LNCaP clone FGC (cell line): ENCODE results near the gene TGM6.

ENCODE experiments used
- DNase-seq: peaks from one replicate; pipeline ENCODE4 v3.0.0-alpha.2; 2011; ENCODE audit warnings: low read depth
- H3K4me3 ChIP-seq: 2 replicates; pipeline ENCODE4 v1.5.1; 2011; ENCODE audit warnings: mild to moderate bottlenecking, low read depth, low read length, control low read depth
- TF ChIP-seq, protein P1 (sequence below): IDR thresholded peaks from 2 replicates; pipeline ENCODE4 v1.5.1; 2012; ENCODE audit warnings: mild to moderate bottlenecking; ENCODE audit not compliant: control insufficient read depth, insufficient read depth; ENCODE audit errors: extremely low read depth

The TGM6 gene

DNA sequence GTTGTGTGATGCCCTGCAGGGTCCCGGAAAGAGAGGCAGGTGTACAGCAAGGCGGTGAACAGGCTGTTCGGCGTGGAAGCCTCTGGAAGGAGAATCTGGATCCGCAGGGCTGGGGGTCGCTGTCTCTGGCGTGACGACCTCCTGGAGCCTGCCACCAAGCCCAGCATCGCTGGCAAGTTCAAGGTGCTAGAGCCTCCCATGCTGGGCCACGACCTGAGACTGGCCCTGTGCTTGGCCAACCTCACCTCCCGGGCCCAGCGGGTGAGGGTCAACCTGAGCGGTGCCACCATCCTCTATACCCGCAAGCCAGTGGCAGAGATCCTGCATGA, 36.5 kb downstream of the TGM6 start:
- no peak overlapping the region for H3K4me3 ChIP-seq
- TF ChIP-seq, protein P1, sequence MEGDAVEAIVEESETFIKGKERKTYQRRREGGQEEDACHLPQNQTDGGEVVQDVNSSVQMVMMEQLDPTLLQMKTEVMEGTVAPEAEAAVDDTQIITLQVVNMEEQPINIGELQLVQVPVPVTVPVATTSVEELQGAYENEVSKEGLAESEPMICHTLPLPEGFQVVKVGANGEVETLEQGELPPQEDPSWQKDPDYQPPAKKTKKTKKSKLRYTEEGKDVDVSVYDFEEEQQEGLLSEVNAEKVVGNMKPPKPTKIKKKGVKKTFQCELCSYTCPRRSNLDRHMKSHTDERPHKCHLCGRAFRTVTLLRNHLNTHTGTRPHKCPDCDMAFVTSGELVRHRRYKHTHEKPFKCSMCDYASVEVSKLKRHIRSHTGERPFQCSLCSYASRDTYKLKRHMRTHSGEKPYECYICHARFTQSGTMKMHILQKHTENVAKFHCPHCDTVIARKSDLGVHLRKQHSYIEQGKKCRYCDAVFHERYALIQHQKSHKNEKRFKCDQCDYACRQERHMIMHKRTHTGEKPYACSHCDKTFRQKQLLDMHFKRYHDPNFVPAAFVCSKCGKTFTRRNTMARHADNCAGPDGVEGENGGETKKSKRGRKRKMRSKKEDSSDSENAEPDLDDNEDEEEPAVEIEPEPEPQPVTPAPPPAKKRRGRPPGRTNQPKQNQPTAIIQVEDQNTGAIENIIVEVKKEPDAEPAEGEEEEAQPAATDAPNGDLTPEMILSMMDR, result no peak
- no peak for DNase-seq

DNA sequence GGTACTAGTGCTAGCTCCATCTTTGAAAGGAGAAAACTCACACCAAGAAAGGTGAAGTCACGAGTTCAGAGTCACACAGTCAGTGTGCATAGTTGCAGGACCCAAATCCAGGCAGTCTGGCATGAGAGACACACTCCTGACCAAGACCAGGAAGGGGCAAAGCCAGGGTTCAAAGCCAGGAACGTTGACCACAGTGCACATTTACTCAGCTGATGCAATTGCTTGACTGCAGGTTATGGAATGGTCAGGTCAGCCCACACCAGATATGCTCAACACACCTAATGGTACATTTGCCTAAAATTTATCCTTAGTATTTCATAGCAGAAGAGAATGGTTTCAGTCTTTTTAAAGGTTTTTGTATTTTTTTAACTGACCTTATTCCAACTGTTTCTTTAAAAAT, 37.7 kb downstream of the TGM6 start:
- no peak for DNase-seq
- H3K4me3 ChIP-seq, result no peak overlapping the region
- TF ChIP-seq, protein P1, result no peak

DNA sequence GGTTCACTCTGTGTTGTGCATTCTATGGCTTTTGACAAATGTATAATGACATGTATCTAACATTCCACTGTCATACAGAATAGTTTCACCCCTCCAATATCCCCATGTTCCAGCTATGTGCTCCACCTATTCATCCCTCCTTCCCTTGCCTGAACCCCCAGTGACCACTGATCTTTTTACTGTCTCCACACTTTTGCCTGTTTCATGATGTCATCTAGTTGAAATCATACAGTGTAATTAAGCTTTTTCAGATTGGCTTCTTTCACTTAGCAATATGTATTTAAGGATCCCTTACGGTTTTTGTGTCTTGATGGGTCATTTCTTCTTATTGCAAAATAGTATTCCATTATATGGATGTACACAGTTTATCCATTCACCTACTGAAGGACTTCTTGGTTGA, 39.8 kb downstream of the TGM6 start:
- H3K4me3 ChIP-seq, result no peak overlapping the region
- DNase-seq, result no peak
- TF ChIP-seq, protein P1, result no peak

DNA sequence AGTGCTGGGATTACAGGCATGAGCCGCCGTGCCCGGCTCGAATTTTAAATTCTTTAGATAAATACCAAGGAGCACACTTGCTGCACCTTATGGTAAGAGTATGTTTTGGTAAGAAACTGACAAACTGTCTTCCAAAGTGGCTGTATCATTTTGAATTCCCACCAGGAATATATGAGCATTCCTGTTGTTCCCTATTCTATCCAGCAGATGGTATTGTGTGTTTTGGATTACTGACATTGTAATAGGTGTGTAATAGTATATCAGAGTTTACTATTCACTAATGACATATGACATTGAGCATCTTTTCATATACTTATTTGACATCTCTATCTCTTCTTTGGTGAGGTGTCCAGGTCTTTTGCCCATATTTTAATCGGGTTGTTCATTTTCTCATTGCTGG, 40.5 kb downstream of the TGM6 start:
- TF ChIP-seq, protein P1, result peak; percentile 57
- no peak for DNase-seq
- H3K4me3 ChIP-seq, result no peak overlapping the region

DNA sequence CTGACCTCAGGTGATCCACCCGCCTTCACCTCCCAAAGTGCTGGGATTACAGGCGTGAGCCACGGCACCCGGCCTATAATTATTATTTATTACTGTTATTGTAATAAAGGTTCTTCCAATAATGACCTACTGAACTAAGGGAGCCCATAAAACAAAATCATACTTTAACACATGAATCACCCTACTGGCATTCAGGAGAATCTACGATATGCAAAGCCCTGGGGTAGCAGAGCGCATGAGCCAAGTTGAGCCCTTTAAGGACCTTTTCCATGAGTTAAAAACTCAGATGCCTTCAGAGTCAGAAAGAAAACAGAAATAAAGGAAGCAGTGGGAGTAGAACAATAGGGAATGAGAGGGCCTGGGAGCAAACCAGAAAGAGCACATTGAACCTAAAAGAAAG, 48.4 kb downstream of the TGM6 start:
- DNase-seq, result no peak
- no peak overlapping the region for H3K4me3 ChIP-seq
- TF ChIP-seq, protein P1, result no peak

DNA sequence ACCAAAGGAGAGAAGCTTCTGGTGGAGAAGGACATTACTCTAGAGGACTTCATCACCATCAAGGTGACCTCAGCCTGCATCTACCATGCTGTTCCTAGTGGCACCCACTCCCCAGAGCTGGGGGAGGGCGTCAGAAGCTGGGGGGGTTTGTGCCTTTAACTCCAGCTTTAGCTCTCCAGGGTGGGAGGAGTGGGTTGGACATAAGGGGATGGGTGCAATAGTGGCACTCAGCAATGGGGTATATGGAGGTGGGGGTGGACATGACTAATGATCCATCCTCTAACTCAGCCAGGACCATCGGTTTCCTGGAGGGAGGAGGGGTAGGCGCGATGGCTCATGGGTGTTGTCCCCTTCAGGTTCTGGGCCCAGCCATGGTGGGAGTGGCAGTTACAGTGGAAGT, 49.8 kb downstream of the TGM6 start:
- TF ChIP-seq, protein P1, result no peak
- no peak for DNase-seq
- no peak overlapping the region for H3K4me3 ChIP-seq

DNA sequence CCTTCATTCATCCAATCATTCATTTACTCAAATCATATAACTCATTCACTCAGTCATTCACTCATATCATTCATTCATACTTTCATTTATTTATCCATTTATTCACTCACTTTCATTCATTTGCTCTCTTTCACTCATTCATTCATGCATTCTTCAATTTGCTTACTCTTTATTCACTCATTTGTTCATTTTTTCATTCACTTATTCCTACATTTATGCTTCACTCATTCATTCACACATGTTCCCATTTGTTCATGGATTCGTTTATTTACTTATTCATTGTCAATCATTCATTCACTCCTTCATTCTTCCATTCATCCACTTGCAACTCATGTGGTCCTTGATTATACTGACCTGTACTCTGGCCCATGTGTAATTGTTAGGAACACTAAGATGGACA, 50.5 kb downstream of the TGM6 start:
- no peak for DNase-seq
- TF ChIP-seq, protein P1, result no peak
- H3K4me3 ChIP-seq, result no peak overlapping the region
